22Rv1 (cell line): ENCODE data around the gene DNAJB5.

ENCODE experiments used
- H3K27ac ChIP-seq: fragments of 450-650 bp; 2 replicates; pipeline ENCODE4 v1.5.1; 2017
- CTCF ChIP-seq: fragments of 450-650 bp; IDR thresholded peaks from 2 replicates; pipeline ENCODE4 v1.5.1; 2017; ENCODE audit warnings: mild to moderate bottlenecking
- ZFX ChIP-seq: fragments of 450-650 bp; IDR thresholded peaks from 2 replicates; pipeline ENCODE4 v1.6.1; 2017; ENCODE audit warnings: antibody characterized with exemption, borderline replicate concordance

The DNAJB5 gene

GRCh38 chr9:35027374-35027773 is 37.8 kb downstream of the DNAJB5 start:
- no peak overlapping the region for H3K27ac ChIP-seq
- TF ChIP-seq CTCF (no peak), ZFX (no peak)

- TF ChIP-seq CTCF (no peak), ZFX (no peak)
- H3K27ac ChIP-seq: no peak overlapping the region
Measured at GRCh38 chr9:35027860-35028259, 38.3 kb downstream of the DNAJB5 start.

DNA sequence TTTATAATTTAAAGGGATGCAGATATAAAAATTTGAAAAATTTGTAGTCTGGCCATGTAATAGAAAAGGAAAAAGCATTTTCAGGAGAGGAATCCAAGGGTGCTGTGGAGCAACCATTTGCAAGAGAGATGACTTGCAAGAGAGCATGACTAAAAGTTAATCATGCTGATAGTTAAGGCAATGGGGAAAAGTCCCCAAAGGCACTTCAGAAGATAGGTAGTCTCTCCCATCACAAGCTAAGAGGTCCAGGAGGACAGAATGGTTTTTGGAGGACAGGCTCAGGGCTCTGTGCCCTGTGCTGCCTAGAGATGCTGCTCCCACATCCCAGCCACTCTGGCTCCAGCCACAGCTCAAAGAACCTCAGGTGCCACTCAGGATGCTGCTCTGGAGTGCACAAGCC is 38.8 kb downstream of the DNAJB5 start:
- no peak overlapping the region for H3K27ac ChIP-seq
- TF ChIP-seq ZFX (no peak), CTCF (no peak)

DNA sequence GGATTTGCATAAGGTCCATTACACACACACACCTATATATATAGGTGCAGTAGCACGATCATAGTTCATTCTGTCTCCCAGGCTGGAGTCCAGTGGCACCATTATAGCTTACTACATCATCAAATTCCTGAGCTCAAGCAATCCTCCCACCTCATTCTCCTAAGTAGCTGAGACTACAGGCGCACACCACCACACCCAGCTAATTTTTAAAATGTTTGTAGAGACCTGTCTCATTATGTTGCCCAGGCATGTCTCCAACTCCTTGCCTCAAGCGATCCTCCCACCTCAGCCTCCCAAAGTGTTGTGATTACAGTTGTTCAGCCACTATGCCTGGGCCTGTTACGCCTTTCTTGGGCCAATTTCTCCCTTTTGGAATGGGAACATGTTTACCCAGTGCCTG is 39.7 kb downstream of the DNAJB5 start:
- no peak for TF ChIP-seq CTCF
- no peak for TF ChIP-seq ZFX
- H3K27ac ChIP-seq: peak overlapping the region; percentile 56

GRCh38 chr9:35029852-35030251 is 40.3 kb downstream of the DNAJB5 start:
- peak overlapping the region; percentile 56 for H3K27ac ChIP-seq
- TF ChIP-seq CTCF (no peak), ZFX (no peak)

- no peak for TF ChIP-seq ZFX
- no peak for TF ChIP-seq CTCF
- H3K27ac ChIP-seq: no peak overlapping the region
Measured at GRCh38 chr9:35033101-35033500, 43.6 kb downstream of the DNAJB5 start.

- TF ChIP-seq CTCF (no peak), ZFX (no peak)
- no peak overlapping the region for H3K27ac ChIP-seq
Measured at GRCh38 chr9:35035851-35036701, 46.5 kb downstream of the DNAJB5 start.
